H1 (cell line): Measurements from ENCODE around the gene CITED4. TPM values are rescaled to one million over a fixed set of nuclear protein-coding genes. Genes with fewer than 3 reads are reported as not detected.

Source experiments
- ATF3 ChIP-seq: IDR thresholded peaks from 2 replicates; pipeline ENCODE4 v1.6.1; 2011; ENCODE audit warnings: low read depth, mild to moderate bottlenecking, low read length; ENCODE audit not compliant: insufficient read depth
- CTCF ChIP-seq, 3 experiments: IDR thresholded peaks; 1 replicate in 2 of 3; 2 replicates in 1 of 3; pipeline versions ENCODE4 v1.5.1 to v1.6.1; 2011; ENCODE audit warnings: low read length in 3 of 3, mild to moderate bottlenecking in 3 of 3, inconsistent platforms in 2 of 3, low read depth in 1 of 3, moderate library complexity in 1 of 3; ENCODE audit not compliant: insufficient read depth in 1 of 3; ENCODE audit errors: control extremely low read depth in 1 of 3
- EZH2 ChIP-seq: fragments of 200-600 bp; sonication (generic); IDR thresholded peaks from 2 replicates; pipeline ENCODE4 v1.7.1; 2012; ENCODE audit warnings: low read depth, mild to moderate bottlenecking, moderate library complexity, low read length, inconsistent platforms; ENCODE audit not compliant: severe bottlenecking
- KDM4A ChIP-seq: IDR thresholded peaks from one replicate; pipeline ENCODE4 v1.7.1; 2012; ENCODE audit warnings: low read depth, mild to moderate bottlenecking, moderate library complexity, low read length, inconsistent platforms; ENCODE audit not compliant: severe bottlenecking
- MAX ChIP-seq: IDR thresholded peaks from 2 replicates; pipeline ENCODE4 v1.6.1; 2012; ENCODE audit warnings: inconsistent platforms
- PHF8 ChIP-seq: fragments of 200-600 bp; sonication (generic); conservative IDR thresholded peaks from 2 replicates; pipeline ENCODE4 v1.7.1; 2012; ENCODE audit warnings: low read depth, mild to moderate bottlenecking, inconsistent platforms, low read length, moderate library complexity
- SIN3A ChIP-seq, 2 experiments: IDR thresholded peaks in 1 of 2; conservative IDR thresholded peaks in 1 of 2; 2 replicates each; pipeline ENCODE4 v1.6.1; 2011 to 2012; ENCODE audit warnings: low read length in 2 of 2, improper control_type of control experiment in 1 of 2, low read depth in 1 of 2, mild to moderate bottlenecking in 1 of 2
- SIRT6 ChIP-seq: IDR thresholded peaks from one replicate; pipeline ENCODE4 v1.7.1; 2012; ENCODE audit warnings: low read length, inconsistent platforms
- SIX5 ChIP-seq: IDR thresholded peaks from 2 replicates; pipeline ENCODE4 v1.6.1; 2011; ENCODE audit warnings: mild to moderate bottlenecking, low read depth, low read length
- TBP ChIP-seq: IDR thresholded peaks from 2 replicates; pipeline ENCODE4 v1.6.1; 2011; ENCODE audit warnings: low read depth, low read length, improper control_type of control experiment
- ZNF274 ChIP-seq: IDR thresholded peaks from 2 replicates; pipeline ENCODE4 v1.7.0; 2012; ENCODE audit warnings: low read length, borderline replicate concordance; ENCODE audit errors: extremely low read depth
- polyA plus RNA-seq, 7 experiments: library from polyadenylated mRNA; depleted of rRNA in 3 of 7; stranded (reverse) in 5 of 7; unstranded in 2 of 7; fragments of >200 nt in 5 of 7; fragments of 200-250 nt in 2 of 7; gene quantifications; 1 replicate in 5 of 7; 2 replicates in 1 of 7; 4 replicates in 1 of 7; pipeline versions ENCODE4 v1.2.1 to v1.2.3, GENCODE V29; 2011 to 2013; ENCODE audit warnings: missing spikeins in 2 of 7, mixed read lengths in 2 of 7
- total RNA-seq: library from RNA; stranded (reverse); fragmentation: NEBNext Ultra II Directional; extraction: Animal tissue kit (Norgen Biotek cat#: 25700); gene quantifications from 2 replicates; pipeline ENCODE4 v1.2.1, GENCODE V29; 2021
- TF ChIP-seq, protein P1 (sequence below): IDR thresholded peaks from 2 replicates; pipeline ENCODE4 v1.6.1; 2012; ENCODE audit warnings: inconsistent platforms

Gene CITED4
- total and polyA plus RNA-seq, 2 of the 8 experiments (the other 6 are each of a cell fraction or from before 2014, with no cell fraction given) = 5.4 to 16.3 TPM

DNA sequence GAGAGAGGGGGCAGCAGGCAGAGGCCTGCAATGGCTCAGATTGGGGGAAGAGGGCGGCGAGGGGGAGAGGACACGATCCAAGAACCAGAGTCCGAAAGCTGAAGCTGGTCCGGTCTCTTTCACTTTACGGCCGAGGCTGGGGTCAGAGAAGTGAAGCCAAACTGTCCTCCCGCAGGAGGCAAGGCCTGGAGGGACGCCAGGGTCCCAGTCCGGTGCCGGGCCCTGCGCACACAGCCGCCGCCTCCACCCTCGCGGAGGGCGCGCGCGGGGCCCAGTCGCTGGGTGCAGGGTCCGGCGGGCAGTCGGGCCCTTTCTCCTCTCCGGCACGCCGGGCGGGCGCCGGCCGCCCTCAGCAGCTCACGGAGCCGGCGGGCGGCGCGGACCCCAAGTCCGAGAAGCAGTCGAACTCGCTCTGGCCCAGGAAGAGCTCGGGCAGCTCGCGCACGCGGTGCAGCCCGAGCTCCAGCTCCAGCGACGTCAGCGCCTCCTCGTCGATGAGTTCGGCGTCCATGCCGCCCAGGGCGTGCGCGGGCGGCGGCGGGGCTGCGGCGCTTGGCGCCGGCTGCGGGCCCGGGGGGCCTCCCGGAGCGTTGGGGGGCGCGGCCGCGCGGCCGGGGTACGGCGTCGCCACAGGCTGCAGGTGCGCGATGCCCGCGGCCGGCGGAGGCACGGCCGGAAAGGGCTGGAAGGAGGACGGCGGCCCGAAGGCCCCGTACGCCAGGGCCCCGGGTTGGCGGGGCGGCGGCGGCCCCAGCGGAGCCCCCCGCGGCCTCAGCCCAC is 749 bp downstream of the CITED4 start (continued):
- TF ChIP-seq CTCF (IDR thresholded peaks at IDR 0.05; ENCODE audit: control extremely low read depth in 1 of 3, insufficient read depth in 1 of 3, low read depth in 1 of 3, low read length in 3 of 3) (0 out of 4 replicates have a peak, but pooled peaks of 1 of the 3 experiments have one; percentile 0), EZH2 (peak; percentile 45), PHF8 (no peak), ZNF274 (no peak), SIN3A (conservative IDR thresholded peaks at IDR 0.05 in 1 of 2, IDR thresholded peaks at IDR 0.05 in 1 of 2; ENCODE audit: low read depth in 1 of 2, low read length in 2 of 2) (0 out of 4 replicates have a peak, but pooled peaks of 1 of the 2 experiments have one; percentile 11), SIX5 (no peak), KDM4A (peak; percentile 63), MAX (peak; percentile 85), ATF3 (no peak), SIRT6 (no peak), TBP (0 out of 2 replicates have a peak, but pooled peaks have one; percentile 12)
- TF ChIP-seq, protein P1, sequence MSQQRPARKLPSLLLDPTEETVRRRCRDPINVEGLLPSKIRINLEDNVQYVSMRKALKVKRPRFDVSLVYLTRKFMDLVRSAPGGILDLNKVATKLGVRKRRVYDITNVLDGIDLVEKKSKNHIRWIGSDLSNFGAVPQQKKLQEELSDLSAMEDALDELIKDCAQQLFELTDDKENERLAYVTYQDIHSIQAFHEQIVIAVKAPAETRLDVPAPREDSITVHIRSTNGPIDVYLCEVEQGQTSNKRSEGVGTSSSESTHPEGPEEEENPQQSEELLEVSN = peak; percentile 63; the same call in 1 of the 2 replicates
